Trophoblast cell (in vitro differentiated cells and primary cell): Measurements from ENCODE around the gene OR6X1.
A peak's percentile ranks its signal among the peaks of the same experiment; 100 is the strongest.

Experiments used
- DNase-seq, 2 donors: peaks; one replicate each; pipeline ENCODE4 v3.0.0-alpha.2; 2016
- H2AFZ ChIP-seq: 2 replicates; pipeline ENCODE4 v1.6.1; 2013; ENCODE audit warnings: low read length, moderate library complexity, mild to moderate bottlenecking; ENCODE audit not compliant: insufficient read depth, poor library complexity
- H2AK5ac ChIP-seq: 2 replicates; pipeline ENCODE4 v1.6.1; 2013; ENCODE audit warnings: mild to moderate bottlenecking, low read length
- H2BK120ac ChIP-seq: 2 replicates; pipeline ENCODE4 v1.6.1; 2013; ENCODE audit warnings: low read length, mild to moderate bottlenecking, moderate library complexity; ENCODE audit not compliant: insufficient read depth, poor library complexity
- H2BK12ac ChIP-seq: 2 replicates; pipeline ENCODE4 v1.6.1; 2013; ENCODE audit warnings: mild to moderate bottlenecking, low read length, moderate library complexity
- H2BK5ac ChIP-seq: 2 replicates; pipeline ENCODE4 v1.6.1; 2013; ENCODE audit warnings: low read length, low read depth, moderate library complexity, mild to moderate bottlenecking; ENCODE audit not compliant: poor library complexity
- H3K14ac ChIP-seq: 2 replicates; pipeline ENCODE4 v1.6.1; 2013; ENCODE audit warnings: mild to moderate bottlenecking, low read length
- H3K18ac ChIP-seq: 2 replicates; pipeline ENCODE4 v1.6.1; 2013; ENCODE audit warnings: mild to moderate bottlenecking, low read length
- H3K23ac ChIP-seq: 2 replicates; pipeline ENCODE4 v1.6.1; 2013; ENCODE audit warnings: low read length
- H3K27ac ChIP-seq: 2 replicates; pipeline ENCODE4 v1.5.1; 2013; ENCODE audit warnings: low read depth, mild to moderate bottlenecking, inconsistent platforms, low read length, moderate library complexity
- H3K27me3 ChIP-seq: 2 replicates; pipeline ENCODE4 v1.6.1; 2013; ENCODE audit warnings: inconsistent platforms, mild to moderate bottlenecking, low read length, moderate library complexity; ENCODE audit not compliant: insufficient read depth
- H3K36me3 ChIP-seq, 2 experiments: 1 replicate in 1 of 2; 2 replicates in 1 of 2; pipeline ENCODE4 v1.6.1; 2013; ENCODE audit warnings: low read length in 2 of 2, mild to moderate bottlenecking in 2 of 2, moderate library complexity in 1 of 2; ENCODE audit not compliant: insufficient read depth in 2 of 2, control insufficient read depth in 1 of 2
- H3K4ac ChIP-seq: 2 replicates; pipeline ENCODE4 v1.6.1; 2013; ENCODE audit warnings: low read depth, mild to moderate bottlenecking, low read length, moderate library complexity
- H3K4me1 ChIP-seq, 2 experiments: 1 replicate in 1 of 2; 2 replicates in 1 of 2; pipeline ENCODE4 v1.6.1; 2013; ENCODE audit warnings: low read length in 2 of 2, mild to moderate bottlenecking in 2 of 2, moderate library complexity in 1 of 2; ENCODE audit not compliant: insufficient read depth in 2 of 2, control insufficient read depth in 1 of 2
- H3K4me2 ChIP-seq: 2 replicates; pipeline ENCODE4 v1.6.1; 2013; ENCODE audit warnings: inconsistent platforms, mild to moderate bottlenecking, low read length, moderate library complexity
- H3K4me3 ChIP-seq: 2 replicates; pipeline ENCODE4 v1.5.1; 2013; ENCODE audit warnings: mild to moderate bottlenecking, low read depth, low read length, inconsistent platforms
- H3K79me1 ChIP-seq: one replicate; pipeline ENCODE4 v1.6.1; 2013; ENCODE audit warnings: low read length
- H3K79me2 ChIP-seq: 2 replicates; pipeline ENCODE4 v1.6.1; 2013; ENCODE audit warnings: low read length, mild to moderate bottlenecking; ENCODE audit not compliant: control insufficient read depth, insufficient read depth, poor library complexity
- H3K9ac ChIP-seq: 2 replicates; pipeline ENCODE4 v1.6.1; 2013; ENCODE audit warnings: mild to moderate bottlenecking, low read length
- H3K9me3 ChIP-seq: 2 replicates; pipeline ENCODE4 v1.6.1; 2013; ENCODE audit warnings: low read depth, mild to moderate bottlenecking, control low read depth, inconsistent platforms, low read length; ENCODE audit not compliant: insufficient read depth
- H4K12ac ChIP-seq: 2 replicates; pipeline ENCODE4 v1.6.1; 2013; ENCODE audit warnings: low read depth, mild to moderate bottlenecking, low read length, moderate library complexity
- H4K8ac ChIP-seq: 2 replicates; pipeline ENCODE4 v1.6.1; 2013; ENCODE audit warnings: low read depth, mild to moderate bottlenecking, low read length, moderate library complexity
- H4K91ac ChIP-seq: one replicate; pipeline ENCODE4 v1.6.1; 2013; ENCODE audit warnings: low read depth, mild to moderate bottlenecking, low read length, moderate library complexity
- WGBS: extraction: QIAGEN DNeasy Blood & Tissue Kit; methylation state at CpG from one replicate; pipeline ENCODE4 v1.1.7; 2013; ENCODE audit warnings: missing lambda C conversion rate; ENCODE audit not compliant: insufficient read length, insufficient coverage; ENCODE audit errors: extremely low coverage; 5-methylcytosine and 5-hydroxymethylcytosine counted together

The OR6X1 gene

GRCh38 chr11:123770712-123771111, 16.4 kb upstream of the OR6X1 start:
- Histone ChIP-seq H3K79me2 (no peaks in the 10 kb centered on the region), H4K91ac (no peak overlapping the region), H3K79me1 (no peaks in the 10 kb centered on the region), H3K27ac (no peak overlapping the region), H2BK5ac (no peak overlapping the region), H3K14ac (no peak overlapping the region), H3K27me3 (no peaks in the 10 kb centered on the region), H2BK120ac (no peak overlapping the region), H3K9ac (no peak overlapping the region), H3K23ac (no peak overlapping the region), H4K8ac (no peak overlapping the region), H3K4me2 (no peak overlapping the region), H2AFZ (no peak overlapping the region), H4K12ac (no peak overlapping the region), H2AK5ac (no peak overlapping the region), H3K18ac (no peak overlapping the region), H2BK12ac (no peak overlapping the region), H3K4me3 (no peak overlapping the region), H3K36me3 (no peaks in the 10 kb centered on the region), H3K4ac (no peak overlapping the region), H3K9me3 (no peaks in the 10 kb centered on the region), H3K4me1 (no peaks in the 10 kb centered on the region)
- DNase-seq = no peak

- Histone ChIP-seq H2BK120ac (no peak overlapping the region), H3K27ac (no peak overlapping the region), H3K9ac (no peak overlapping the region), H3K27me3 (no peaks in the 10 kb centered on the region), H4K8ac (no peak overlapping the region), H3K14ac (no peak overlapping the region), H2AK5ac (no peak overlapping the region), H3K79me2 (no peaks in the 10 kb centered on the region), H3K23ac (no peak overlapping the region), H2AFZ (no peak overlapping the region), H3K4me3 (no peak overlapping the region), H3K4ac (no peak overlapping the region), H3K9me3 (peaks cover 1% of the 10 kb centered on the region), H4K91ac (no peak overlapping the region), H3K36me3 (no peaks in the 10 kb centered on the region), H3K4me2 (no peak overlapping the region), H3K79me1 (no peaks in the 10 kb centered on the region), H2BK5ac (no peak overlapping the region), H3K4me1 (no peaks in the 10 kb centered on the region), H2BK12ac (no peak overlapping the region), H4K12ac (no peak overlapping the region), H3K18ac (no peak overlapping the region)
- peak; percentile 55 to 82 for DNase-seq
- WGBS = no CpG with 5 or more reads among the region's 1 CpG
Observed at GRCh38 chr11:123765601-123766000, 11.3 kb upstream of the OR6X1 start.

- Histone ChIP-seq H4K8ac (no peak overlapping the region), H2BK12ac (no peak overlapping the region), H3K4me3 (no peak overlapping the region), H4K91ac (no peak overlapping the region), H3K4me1 (no peaks in the 10 kb centered on the region), H3K4me2 (no peak overlapping the region), H2BK5ac (no peak overlapping the region), H3K4ac (no peak overlapping the region), H3K27me3 (no peaks in the 10 kb centered on the region), H3K14ac (no peak overlapping the region), H4K12ac (no peak overlapping the region), H3K79me2 (no peaks in the 10 kb centered on the region), H2AFZ (no peak overlapping the region), H3K9ac (no peak overlapping the region), H3K23ac (no peak overlapping the region), H3K79me1 (no peaks in the 10 kb centered on the region), H2BK120ac (no peak overlapping the region), H3K18ac (no peak overlapping the region), H2AK5ac (no peak overlapping the region), H3K27ac (no peak overlapping the region), H3K36me3 (no peaks in the 10 kb centered on the region), H3K9me3 (peaks cover 1% of the 10 kb centered on the region)
- DNase-seq = no peak
Observed at GRCh38 chr11:123762422-123762821, 8.1 kb upstream of the OR6X1 start.

- H3K79me2 ChIP-seq = no peaks in the 10 kb centered on the region
- no peak overlapping the region for H4K12ac ChIP-seq
- no peaks in the 10 kb centered on the region for H3K36me3 ChIP-seq
- no peak overlapping the region for H3K14ac ChIP-seq
- no peak overlapping the region for H2AFZ ChIP-seq
- H3K4me2 ChIP-seq = no peak overlapping the region
- H3K4me1 ChIP-seq = no peaks in the 10 kb centered on the region
- no peak overlapping the region for H4K8ac ChIP-seq
- H4K91ac ChIP-seq = no peak overlapping the region
- no peak overlapping the region for H3K4ac ChIP-seq
- H3K4me3 ChIP-seq = no peak overlapping the region
- H2BK12ac ChIP-seq = no peak overlapping the region
- H3K27me3 ChIP-seq = no peaks in the 10 kb centered on the region
- H3K27ac ChIP-seq = no peak overlapping the region
- no peaks in the 10 kb centered on the region for H3K79me1 ChIP-seq
- H3K9ac ChIP-seq = no peak overlapping the region
- H2BK120ac ChIP-seq = no peak overlapping the region
- peaks cover 1% of the 10 kb centered on the region for H3K9me3 ChIP-seq
- WGBS = no CpG with 5 or more reads among the region's 1 CpG
- H2AK5ac ChIP-seq = no peak overlapping the region
- H3K18ac ChIP-seq = no peak overlapping the region
- no peak overlapping the region for H3K23ac ChIP-seq
- no peak overlapping the region for H2BK5ac ChIP-seq
- DNase-seq = no peak
Observed at GRCh38 chr11:123760894-123761293, 6.6 kb upstream of the OR6X1 start.

GRCh38 chr11:123757976-123758375, 3.7 kb upstream of the OR6X1 start:
- DNase-seq = no peak
- H4K12ac ChIP-seq = no peak overlapping the region
- no peak overlapping the region for H2BK120ac ChIP-seq
- H3K18ac ChIP-seq = no peak overlapping the region
- H4K8ac ChIP-seq = no peak overlapping the region
- no CpG with 5 or more reads among the region's 3 CpGs for WGBS
- no peak overlapping the region for H2AK5ac ChIP-seq
- H2BK5ac ChIP-seq = no peak overlapping the region
- peaks cover 1% of the 10 kb centered on the region for H3K9me3 ChIP-seq
- no peak overlapping the region for H4K91ac ChIP-seq
- no peak overlapping the region for H3K23ac ChIP-seq
- H3K14ac ChIP-seq = no peak overlapping the region
- H3K79me2 ChIP-seq = no peaks in the 10 kb centered on the region
- no peak overlapping the region for H3K4ac ChIP-seq
- no peak overlapping the region for H2AFZ ChIP-seq
- no peaks in the 10 kb centered on the region for H3K27me3 ChIP-seq
- no peak overlapping the region for H3K27ac ChIP-seq
- no peaks in the 10 kb centered on the region for H3K79me1 ChIP-seq
- H3K9ac ChIP-seq = no peak overlapping the region
- no peak overlapping the region for H3K4me2 ChIP-seq
- H3K4me1 ChIP-seq = no peaks in the 10 kb centered on the region
- no peak overlapping the region for H2BK12ac ChIP-seq
- H3K4me3 ChIP-seq = no peak overlapping the region
- no peaks in the 10 kb centered on the region for H3K36me3 ChIP-seq
